ENCODE data around the gene TMOD1. TPM values are rescaled to one million over a fixed set of nuclear protein-coding genes. Genes with fewer than 3 reads are reported as not detected.
"Not testable (repeated sequence)": the region's sequence is repeated elsewhere in the genome, so short reads cannot be mapped to it uniquely, and the experiment has no call there.

Gene TMOD1
- not detected in 2 replicates for total RNA-seq (2014; rRNA removed; shearing (Covaris generic))

DNA sequence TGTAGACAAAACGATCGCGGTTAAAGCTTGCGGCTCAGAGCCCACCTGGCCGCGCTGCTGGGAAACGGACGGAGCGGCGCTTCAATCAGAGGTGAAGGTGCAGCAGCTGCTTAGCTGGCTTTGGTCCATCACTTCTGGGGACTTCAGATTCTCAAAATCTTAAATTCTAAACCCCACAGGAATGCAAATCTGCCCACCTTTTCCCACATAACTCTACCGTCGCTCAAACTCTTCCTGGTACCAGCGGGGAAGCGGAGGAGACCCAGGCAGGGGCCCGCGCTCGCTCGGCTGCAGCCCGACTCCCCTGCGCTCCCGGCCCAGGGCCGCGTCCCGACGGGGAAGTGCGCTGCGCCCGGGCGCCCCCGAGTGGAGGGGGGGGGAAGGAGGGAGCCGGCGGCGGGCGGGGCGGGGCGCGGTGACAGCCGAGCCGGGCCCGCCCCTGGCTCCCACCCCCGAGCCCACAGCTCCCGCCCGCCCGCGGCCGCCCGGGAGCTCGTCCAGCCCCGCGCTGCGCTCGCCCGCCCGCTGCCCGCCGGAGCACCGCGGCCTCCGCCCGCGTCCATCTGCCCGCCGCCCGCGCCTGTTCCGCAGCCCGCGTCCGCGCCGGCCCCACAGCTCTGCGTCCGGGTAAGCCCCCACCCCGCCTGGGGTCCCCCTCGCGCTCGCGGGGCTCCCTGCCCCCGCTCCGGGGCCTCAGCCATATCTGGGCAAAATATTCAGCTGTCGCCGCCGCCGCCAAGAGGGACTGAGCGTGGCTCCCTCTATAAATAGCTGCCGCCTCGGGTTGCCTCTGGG lies at the start of gene TMOD1:
TSS of gene TMOD1 (plus strand) at position 490 of the 795 bp plus-strand sequence. CDS start 22,523 bp downstream, outside the sequence.
- in situ Hi-C loops (cut with HindIII; ENCODE audit: low sequenced_read_pairs), result no loop called here
- DNase-seq (ENCODE audit: low spot score), result peak; percentile 76

GRCh38 chr9:97453573-97453972 lies 47.9 kb upstream of the TMOD1 start:
- DNase-seq (ENCODE audit: low spot score); in situ Hi-C loops (cut with HindIII; ENCODE audit: low sequenced_read_pairs): not testable (repeated sequence)

- in situ Hi-C loops (cut with HindIII; ENCODE audit: low sequenced_read_pairs); DNase-seq (ENCODE audit: low spot score): not testable (repeated sequence)
Measured at GRCh38 chr9:97456841-97457240, 44.6 kb upstream of the TMOD1 start.

GRCh38 chr9:97459326-97459725 lies 42.1 kb upstream of the TMOD1 start:
- no peak for DNase-seq (ENCODE audit: low spot score)
- in situ Hi-C loops (cut with HindIII; ENCODE audit: low sequenced_read_pairs), result no loop called here

DNA sequence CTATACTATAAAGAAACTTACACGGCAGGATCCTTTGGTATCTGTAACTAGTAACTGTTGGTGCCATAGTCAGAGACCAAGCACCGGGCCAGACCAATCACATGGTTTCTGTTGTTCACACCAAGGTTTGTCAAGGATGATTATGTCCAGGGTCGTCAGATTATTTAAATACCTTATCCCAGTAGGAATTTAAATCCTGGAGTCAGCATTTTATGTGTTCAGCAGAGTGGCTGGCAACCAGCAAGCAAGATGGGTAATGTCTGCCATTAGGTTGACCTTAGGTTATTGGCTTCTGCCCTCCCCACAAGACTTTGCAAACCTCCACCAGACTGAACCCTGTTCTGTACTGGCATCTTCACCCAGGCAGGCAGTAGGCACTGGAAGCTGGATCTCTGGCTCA lies 39.3 kb upstream of the TMOD1 start:
- in situ Hi-C loops (cut with HindIII; ENCODE audit: low sequenced_read_pairs), result no loop called here
- no peak for DNase-seq (ENCODE audit: low spot score)

DNA sequence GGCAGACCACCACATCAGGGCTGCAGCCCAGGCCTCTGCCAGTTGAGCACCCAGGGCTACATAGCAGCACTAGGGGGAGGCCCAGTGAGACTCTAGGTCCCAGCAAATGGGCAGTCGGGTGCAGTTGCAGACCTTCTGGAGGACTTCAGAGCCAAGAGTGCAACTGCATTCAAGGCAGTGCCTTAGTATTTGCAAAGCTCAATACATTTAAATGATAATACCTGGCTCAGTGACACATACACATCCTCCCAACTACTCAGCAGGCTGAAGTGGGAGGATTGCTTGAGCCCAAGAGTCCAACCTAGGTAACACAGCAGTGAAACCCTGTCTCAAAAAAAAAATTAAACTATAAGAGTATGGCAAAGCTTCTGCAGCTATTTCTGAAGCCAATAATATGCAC lies 38.6 kb upstream of the TMOD1 start:
- no peak for DNase-seq (ENCODE audit: low spot score)
- in situ Hi-C loops (cut with HindIII; ENCODE audit: low sequenced_read_pairs), result no loop called here

DNA sequence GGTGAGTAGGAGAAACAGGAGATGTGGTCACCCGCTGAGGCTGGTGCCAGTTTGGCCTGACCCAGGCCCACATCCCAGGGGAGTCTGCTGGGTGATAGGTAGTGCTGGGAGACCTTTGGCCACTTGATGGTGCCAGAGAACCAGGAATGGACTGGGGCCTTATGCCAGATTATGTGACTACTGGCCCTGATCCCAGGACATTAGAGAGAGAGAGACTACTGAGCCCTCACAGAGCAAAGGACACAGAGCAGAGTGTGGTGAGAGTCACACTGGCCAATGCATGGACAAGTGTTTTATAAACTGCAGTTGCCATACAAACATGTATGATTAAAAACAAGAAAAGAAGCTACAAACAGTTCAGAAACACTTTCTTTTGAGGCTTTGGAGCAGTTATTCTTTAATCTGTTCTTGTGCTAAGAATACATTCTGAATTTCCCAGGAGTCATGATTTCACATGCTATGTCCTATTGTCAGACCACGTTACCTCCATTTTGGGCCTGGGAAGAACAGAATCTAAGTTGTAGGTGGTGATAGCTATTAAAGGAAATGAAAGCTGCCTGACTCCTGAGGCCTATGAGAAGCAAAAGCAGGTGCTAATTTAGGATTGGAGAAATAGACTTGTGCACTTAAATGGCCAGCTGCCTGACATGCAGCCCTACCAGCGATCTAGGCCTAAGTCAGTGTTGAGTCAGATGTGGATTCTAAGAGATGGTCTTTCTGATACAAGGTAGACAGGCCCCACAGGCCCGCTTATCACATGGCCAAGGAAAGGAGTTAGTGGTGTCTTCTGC lies 32.6 kb upstream of the TMOD1 start:
- DNase-seq (ENCODE audit: low spot score), result peak; percentile 95
- in situ Hi-C loops (cut with HindIII; ENCODE audit: low sequenced_read_pairs), result no loop called here

- in situ Hi-C loops (cut with HindIII; ENCODE audit: low sequenced_read_pairs), result no loop called here
- DNase-seq (ENCODE audit: low spot score), result peak; percentile 61
Measured at GRCh38 chr9:97470076-97470475, 31.4 kb upstream of the TMOD1 start.

DNA sequence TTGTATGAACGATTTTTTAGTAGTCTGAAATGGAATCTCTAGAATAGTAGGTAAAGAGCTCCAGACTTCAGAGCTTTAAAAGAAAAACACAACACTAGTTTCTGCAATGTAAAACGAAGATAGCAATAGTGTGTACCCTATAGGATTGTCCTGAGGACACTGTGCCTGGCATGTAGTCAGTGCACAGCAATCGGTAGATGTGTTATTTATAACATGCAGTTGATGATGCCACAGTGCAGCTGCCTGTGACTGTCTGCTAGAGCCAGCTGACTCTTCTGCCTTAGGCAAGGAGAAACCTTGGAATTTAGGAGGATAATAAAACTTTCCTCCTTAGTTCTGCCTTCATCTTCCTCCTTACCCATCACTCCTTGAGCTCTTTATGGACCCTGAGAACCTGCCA lies 27.7 kb upstream of the TMOD1 start:
- in situ Hi-C loops (cut with HindIII; ENCODE audit: low sequenced_read_pairs), result no loop called here
- no peak for DNase-seq (ENCODE audit: low spot score)

GRCh38 chr9:97474372-97474925 lies 27.0 kb upstream of the TMOD1 start:
- no peak for DNase-seq (ENCODE audit: low spot score)
- in situ Hi-C loops (cut with HindIII; ENCODE audit: low sequenced_read_pairs), result no loop called here

DNA sequence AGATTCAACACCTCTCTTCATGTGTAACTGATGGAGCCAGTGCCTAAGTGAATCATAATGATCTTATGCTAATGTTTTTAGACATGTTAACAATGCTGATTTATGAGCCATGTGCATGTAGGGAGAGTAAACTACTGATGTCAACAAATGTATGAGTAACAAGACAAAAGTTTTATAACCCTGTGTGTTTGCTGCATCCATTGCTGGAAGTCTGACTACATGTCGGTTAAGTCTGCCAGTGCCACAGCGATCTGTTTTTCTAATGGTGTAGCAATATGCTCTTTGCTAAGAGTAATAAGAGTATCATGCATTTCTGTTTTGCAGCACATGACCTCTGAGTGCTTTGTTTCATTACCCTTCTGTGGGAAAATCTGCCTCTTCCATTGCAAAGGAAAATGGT lies 26.4 kb upstream of the TMOD1 start:
- in situ Hi-C loops (cut with HindIII; ENCODE audit: low sequenced_read_pairs), result no loop called here
- DNase-seq (ENCODE audit: low spot score), result no peak

DNA sequence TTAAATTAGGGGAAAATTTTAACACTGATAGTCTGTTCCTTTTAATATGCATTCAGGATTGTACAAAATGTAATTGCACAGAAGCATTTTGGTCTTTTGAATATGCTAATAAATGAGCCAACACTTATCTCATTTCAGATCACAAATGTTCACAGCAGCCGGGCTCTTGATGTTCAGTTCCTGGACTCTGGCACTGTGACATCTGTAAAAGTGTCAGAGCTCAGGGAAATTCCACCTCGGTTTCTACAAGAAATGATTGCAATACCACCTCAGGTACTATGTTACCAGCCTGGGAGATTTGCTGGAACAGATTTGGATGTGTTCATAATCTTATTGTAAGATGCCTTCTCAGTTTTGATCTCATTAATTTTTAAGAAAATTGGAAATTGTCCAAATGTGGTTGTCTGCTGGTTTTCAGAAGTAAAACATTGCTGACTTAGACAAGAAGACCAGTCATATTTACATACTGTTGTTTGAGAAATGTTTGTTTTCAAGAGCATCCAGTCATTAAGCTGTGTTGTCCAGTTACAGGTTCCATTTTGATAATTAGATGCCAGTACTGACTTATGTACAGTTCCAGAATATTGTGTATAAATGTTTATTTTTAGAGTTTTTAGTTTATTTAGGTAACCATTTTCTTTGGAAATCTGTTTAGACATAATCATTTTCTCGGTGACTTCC lies 23.0 kb upstream of the TMOD1 start:
- no peak for DNase-seq (ENCODE audit: low spot score)
- in situ Hi-C loops (cut with HindIII; ENCODE audit: low sequenced_read_pairs), result no loop called here

GRCh38 chr9:97479496-97480159 lies 21.8 kb upstream of the TMOD1 start:
- DNase-seq (ENCODE audit: low spot score), result no peak
- in situ Hi-C loops (cut with HindIII; ENCODE audit: low sequenced_read_pairs), result no loop called here

- DNase-seq (ENCODE audit: low spot score), result no peak
- in situ Hi-C loops (cut with HindIII; ENCODE audit: low sequenced_read_pairs), result no loop called here
Measured at GRCh38 chr9:97480174-97480573, 21.3 kb upstream of the TMOD1 start.

DNA sequence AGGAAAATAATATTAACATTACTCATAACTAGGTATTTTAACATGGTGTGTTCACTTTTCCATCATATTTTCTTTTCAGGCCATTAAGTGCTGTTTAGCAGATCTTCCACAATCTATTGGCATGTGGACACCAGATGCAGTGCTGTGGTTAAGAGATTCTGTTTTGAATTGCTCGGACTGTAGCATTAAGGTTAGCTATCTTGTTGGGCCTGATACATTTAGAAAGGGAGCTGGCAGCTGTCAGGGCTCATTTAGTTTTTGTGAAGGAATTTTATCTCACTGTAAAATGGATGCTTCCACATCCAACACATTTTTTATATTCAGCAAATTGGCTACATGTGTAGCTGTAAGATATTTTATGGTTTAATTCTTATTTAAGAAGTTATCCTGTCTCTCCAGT lies 20.7 kb upstream of the TMOD1 start:
- in situ Hi-C loops (cut with HindIII; ENCODE audit: low sequenced_read_pairs), result no loop called here

DNA sequence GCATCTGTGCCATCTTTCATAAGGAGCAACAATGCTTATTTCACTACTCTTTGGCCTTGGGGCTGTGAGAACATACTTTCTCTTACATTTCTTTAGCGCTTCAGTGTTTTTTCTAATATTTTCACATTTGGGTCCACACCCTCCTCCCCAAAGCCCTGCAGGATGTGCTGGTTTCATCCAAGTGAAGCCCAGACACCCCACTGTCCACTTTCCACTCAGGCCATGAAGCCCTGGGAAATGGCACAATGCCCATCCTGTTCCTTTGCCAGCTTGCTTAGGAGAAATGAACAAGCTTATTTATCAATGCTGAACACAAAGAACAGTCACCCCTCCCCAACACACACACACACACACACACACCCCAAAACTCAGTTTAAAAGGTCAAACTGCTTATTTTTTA lies 17.3 kb upstream of the TMOD1 start:
- peak; percentile 80 for DNase-seq (ENCODE audit: low spot score)
- in situ Hi-C loops (cut with HindIII; ENCODE audit: low sequenced_read_pairs), result no loop called here

More for the DNA sequence above, 20.7 kb upstream of the TMOD1 start:
- no peak for DNase-seq (ENCODE audit: low spot score)

- in situ Hi-C loops (cut with HindIII; ENCODE audit: low sequenced_read_pairs), result no loop called here
Measured at GRCh38 chr9:97487107-97487506, 14.4 kb upstream of the TMOD1 start.

GRCh38 chr9:97487861-97488260 lies 13.6 kb upstream of the TMOD1 start:
- no peak for DNase-seq (ENCODE audit: low spot score)
- in situ Hi-C loops (cut with HindIII; ENCODE audit: low sequenced_read_pairs), result no loop called here

More at GRCh38 chr9:97487107-97487506, 14.4 kb upstream of the TMOD1 start:
- no peak for DNase-seq (ENCODE audit: low spot score)
